Left colon (tissue), 2 donors: ENCODE results near the gene DPYD. TPM values are rescaled to one million over a fixed set of nuclear protein-coding genes. Genes with fewer than 3 reads are reported as not detected.

ENCODE experiments used
- ATAC-seq: fragments of 200-7000 bp; cut with Tn5 transposase; one replicate; pipeline ENCODE4 v1.9.1; 2020; ENCODE audit warnings: mild to moderate bottlenecking, moderate library complexity
- DNase-seq, 2 donors: peaks; one replicate each; pipeline ENCODE4 v3.0.0-alpha.2; 2020
- intact Hi-C, 2 donors: fragments of 100-400 bp; cut with DNase I in 1 of 2; cut with micrococcal nuclease in 1 of 2; formaldehyde crosslinking; loops; one replicate each; pipeline versions ENCODE4 v1.11.2 to v1.14.0; 2022; cut with DNase I, micrococcal nuclease
- total RNA-seq, 2 donors: library from RNA; stranded (reverse); fragmentation: NEBNext Ultra II Directional; extraction: Animal tissue kit (Norgen Biotek cat#: 25700); gene quantifications; one replicate each; pipeline ENCODE4 v1.2.1, GENCODE V29; 2021
- donor health status: DM: no; HTN: no; CAD: no.
- donor health status: DM: yes; HTN: yes; CAD: no.

DPYD gene
- total RNA-seq, 2 donors from 2014 or later = 10.6 to 12.9 TPM

GRCh38 chr1:97911266-97912215 lies 9.3 kb downstream of the DPYD start:
- intact Hi-C loops = no loop called here
- DNase-seq = no peak
- ATAC-seq = no peak

- intact Hi-C loops = no loop called here
- ATAC-seq (no peak), DNase-seq (no peak)
These were observed 11.6 kb downstream of the DPYD start for GRCh38 chr1:97909266-97909665.

GRCh38 chr1:97907886-97908285 lies 12.9 kb downstream of the DPYD start:
- DNase-seq (no peak), ATAC-seq (no peak)
- intact Hi-C loops = no loop called here

GRCh38 chr1:97906567-97907241 lies 14.1 kb downstream of the DPYD start:
- DNase-seq = no peak
- intact Hi-C loops = no loop called here
- ATAC-seq = no peak

- intact Hi-C loops = no loop called here
- no peak for ATAC-seq
These were observed 15.5 kb downstream of the DPYD start for GRCh38 chr1:97905141-97905940.

GRCh38 chr1:97904534-97904933 lies 16.3 kb downstream of the DPYD start:
- no peak for ATAC-seq
- no peak for DNase-seq
- intact Hi-C loops = no loop called here

More at GRCh38 chr1:97905141-97905940, 15.5 kb downstream of the DPYD start:
- DNase-seq = no peak

GRCh38 chr1:97903626-97904025 lies 17.2 kb downstream of the DPYD start:
- intact Hi-C loops = no loop called here
- ATAC-seq = no peak
- DNase-seq = no peak

- ATAC-seq = no peak
- intact Hi-C loops = no loop called here
- DNase-seq = no peak
These were observed 18.8 kb downstream of the DPYD start for GRCh38 chr1:97902067-97902466.

GRCh38 chr1:97901017-97901658 lies 19.7 kb downstream of the DPYD start:
- intact Hi-C loops = no loop called here
- no peak for ATAC-seq
- DNase-seq = no peak

- intact Hi-C loops = no loop called here
- ATAC-seq (no peak), DNase-seq (no peak)
These were observed 21.9 kb downstream of the DPYD start for GRCh38 chr1:97898948-97899347.

- ATAC-seq = no peak
- intact Hi-C loops = no loop called here
- no peak for DNase-seq
These were observed 25.6 kb downstream of the DPYD start for GRCh38 chr1:97895278-97895677.

GRCh38 chr1:97893844-97894243 lies 27.0 kb downstream of the DPYD start:
- ATAC-seq = no peak
- intact Hi-C loops = no loop called here
- no peak for DNase-seq

- DNase-seq (no peak), ATAC-seq (no peak)
- intact Hi-C loops = no loop called here
These were observed 34.6 kb downstream of the DPYD start for GRCh38 chr1:97886199-97886598.

GRCh38 chr1:97883823-97884222 lies 37.0 kb downstream of the DPYD start:
- DNase-seq (no peak), ATAC-seq (no peak)
- intact Hi-C loops = no loop called here

- intact Hi-C loops = loop anchor here in 1 of 2 donors (5.0 kb wide), 1 partner anchor 100 kb away; no protein-coding TSS in a partner anchor
- ATAC-seq = no peak
- no peak for DNase-seq
These were observed 43.5 kb downstream of the DPYD start for GRCh38 chr1:97877307-97877706.

- no peak for DNase-seq
- no peak for ATAC-seq
These were observed 44.8 kb downstream of the DPYD start for GRCh38 chr1:97875996-97876395.

GRCh38 chr1:97870589-97870988 lies 50.2 kb downstream of the DPYD start:
- ATAC-seq (no peak), DNase-seq (no peak)
- intact Hi-C loops = no loop called here

More at GRCh38 chr1:97875996-97876395, 44.8 kb downstream of the DPYD start:
- intact Hi-C loops = loop anchor here in 1 of 2 donors (5.0 kb wide), 1 partner anchor 99 kb away; no protein-coding TSS in a partner anchor

- DNase-seq (no peak), ATAC-seq (no peak)
- intact Hi-C loops = no loop called here
These were observed 51.4 kb downstream of the DPYD start for GRCh38 chr1:97869441-97869840.

- ATAC-seq (no peak), DNase-seq (no peak)
- intact Hi-C loops = no loop called here
These were observed 53.7 kb downstream of the DPYD start for GRCh38 chr1:97867127-97867526.
